K562 (cell line): ENCODE data around the gene PAQR7. TPM values are rescaled to one million over a fixed set of nuclear protein-coding genes. Genes with fewer than 3 reads are reported as not detected.

ENCODE experiments used
- ATAC-seq: fragments of 200-7000 bp; cut with Tn5 transposase; 3 replicates; pipeline ENCODE4 v1.9.1; 2020; ENCODE audit warnings: moderate library complexity
- BruUV-seq: library from RNA; stranded (reverse); fragments of 400-500 nt; replicated peaks from 2 replicates; lab custom pipeline; 2021; lab: Mats Ljungman, UMichigan
- CTCF ChIA-PET: fragments of 300-600 bp; formaldehyde crosslinking; extraction: SDS; loops from one replicate; lab custom pipeline; 2021; ENCODE audit warnings: low intra/inter-chr PET ratio; lab: Yijun Ruan, JAX
- POLR2A ChIA-PET: fragments of 300-600, 350-650 bp; sonication (Branson Sonifier 250); formaldehyde crosslinking; extraction: SDS; loops from one replicate; lab custom pipeline; 2021; ENCODE audit warnings: antibody characterized with exemption, inconsistent platforms; lab: Yijun Ruan, JAX
- DNase-seq, 4 experiments: peaks; one replicate each; pipeline versions ENCODE4 v3.0.0 to v3.0.0-alpha.2; 2011 to 2018; ENCODE audit warnings: low spot score in 3 of 4, mixed read lengths in 3 of 4; ENCODE audit errors: extremely low read depth in 1 of 4
- FAIRE-seq: peaks from 2 replicates; lab custom pipeline; 2011; peaks lifted over from hg19 to GRCh38; lab: Jason Lieb, UNC
- H2AFZ ChIP-seq: 2 replicates; pipeline ENCODE4 v1.6.0; 2011; ENCODE audit warnings: low read depth, low read length, control low read depth, inconsistent platforms
- H3K27ac ChIP-seq: fragments of 200-600 bp; 3 replicates; pipeline ENCODE4 v1.8.0; 2011; ENCODE audit warnings: low read depth, mild to moderate bottlenecking, control low read depth, inconsistent platforms, low read length, moderate library complexity, mixed read lengths; ENCODE audit errors: extremely low read depth
- H3K27me3 ChIP-seq, 2 experiments: fragments of 300-600 bp in 1 of 2; 2 replicates in 1 of 2; 3 replicates in 1 of 2; pipeline versions ENCODE4 v1.6.0 to v1.8.0; 2011; ENCODE audit warnings: inconsistent platforms in 2 of 2, low read length in 2 of 2, mild to moderate bottlenecking in 1 of 2, mixed read lengths in 1 of 2, moderate library complexity in 1 of 2; ENCODE audit not compliant: control insufficient read depth in 2 of 2, insufficient read depth in 2 of 2
- H3K36me3 ChIP-seq: fragments of 300-600 bp; 3 replicates; pipeline ENCODE4 v1.8.0; 2011; ENCODE audit warnings: mild to moderate bottlenecking, low read length, inconsistent platforms; ENCODE audit not compliant: control insufficient read depth, insufficient read depth
- H3K4me1 ChIP-seq, 2 experiments: fragments of 200-600 bp in 1 of 2; replicated peaks in 1 of 2; 2 replicates in 1 of 2; 3 replicates in 1 of 2; pipeline versions ENCODE4 v1.5.1 to v1.8.0; 2011; ENCODE audit warnings: inconsistent platforms in 2 of 2, low read length in 2 of 2, mild to moderate bottlenecking in 1 of 2, mixed read lengths in 1 of 2, moderate library complexity in 1 of 2; ENCODE audit not compliant: control insufficient read depth in 2 of 2, insufficient read depth in 2 of 2
- H3K4me2 ChIP-seq: 2 replicates; pipeline ENCODE4 v1.6.1; 2011; ENCODE audit warnings: low read length, control low read depth, inconsistent platforms, mixed read lengths; ENCODE audit not compliant: insufficient read depth
- H3K4me3 ChIP-seq: fragments of 200-600 bp; sonication (generic), shearing (Covaris generic); 2 replicates; pipeline ENCODE4 v1.5.1; 2016; ENCODE audit warnings: control low read depth, inconsistent platforms
- H3K79me2 ChIP-seq: fragments of 200-600 bp; 3 replicates; pipeline ENCODE4 v1.8.0; 2011; ENCODE audit warnings: low read length, inconsistent platforms; ENCODE audit not compliant: control insufficient read depth, insufficient read depth
- H3K9ac ChIP-seq, 2 experiments: 2 replicates each; pipeline versions ENCODE4 v1.6.0 to v1.6.1; 2011; ENCODE audit warnings: low read depth in 2 of 2, low read length in 2 of 2, control low read depth in 1 of 2, inconsistent platforms in 1 of 2, mild to moderate bottlenecking in 1 of 2, mixed read lengths in 1 of 2; ENCODE audit not compliant: insufficient read depth in 1 of 2
- H3K9me1 ChIP-seq: one replicate; pipeline ENCODE4 v1.6.0; 2011; ENCODE audit warnings: inconsistent platforms, mild to moderate bottlenecking, low read length, moderate library complexity; ENCODE audit not compliant: control insufficient read depth, insufficient read depth
- H3K9me3 ChIP-seq: replicated peaks from 2 replicates; pipeline ENCODE4 v1.5.1; 2011; ENCODE audit warnings: low read depth, low read length, inconsistent platforms; ENCODE audit not compliant: control insufficient read depth, insufficient read depth
- H4K20me1 ChIP-seq: replicated peaks from 2 replicates; pipeline ENCODE4 v1.6.1; 2011; ENCODE audit warnings: low read length, inconsistent platforms, mixed read lengths; ENCODE audit not compliant: control insufficient read depth, insufficient read depth
- C11orf30 ChIP-seq: fragments of 450-650 bp; IDR thresholded peaks from 2 replicates; pipeline ENCODE4 v1.6.1; 2016; ENCODE audit warnings: low read depth, mild to moderate bottlenecking
- HDAC1 ChIP-seq, 2 experiments: fragments of 450-650 bp; IDR thresholded peaks; 2 replicates each; pipeline ENCODE4 v1.6.1; 2016 to 2017; ENCODE audit warnings: inconsistent platforms in 1 of 2, mild to moderate bottlenecking in 1 of 2, moderate library complexity in 1 of 2
- MYC ChIP-seq, 2 experiments: fragments of 250-450 bp in 1 of 2; sonication (Bioruptor Pico) in 1 of 2; IDR thresholded peaks; 2 replicates each; pipeline versions ENCODE4 v1.5.1 to v1.6.1; 2012 to 2021; ENCODE audit warnings: low read depth in 2 of 2, borderline replicate concordance in 1 of 2, improper control_type of control experiment in 1 of 2, low read length in 1 of 2, mild to moderate bottlenecking in 1 of 2, moderate library complexity in 1 of 2
- OTX1 ChIP-seq: fragments of 450-650 bp; formaldehyde crosslinking; IDR thresholded peaks from 2 replicates; pipeline ENCODE4 v1.4.0; 2022; ENCODE audit warnings: mild to moderate bottlenecking
- RAD21 ChIP-seq, 2 experiments: fragments of 250-450 bp in 1 of 2; fragments of 450-650 bp in 1 of 2; sonication (Bioruptor Pico) in 1 of 2; formaldehyde crosslinking in 1 of 2; IDR thresholded peaks in 1 of 2; conservative IDR thresholded peaks in 1 of 2; 2 replicates each; pipeline versions ENCODE4 v1.4.0 to v1.8.0; 2020 to 2022; ENCODE audit warnings: mild to moderate bottlenecking in 2 of 2, moderate library complexity in 1 of 2
- REST ChIP-seq, 2 experiments: fragments of 450-650 bp; formaldehyde crosslinking in 1 of 2; IDR thresholded peaks; 2 replicates each; pipeline versions ENCODE4 v1.4.0 to v1.6.1; 2014 to 2020; ENCODE audit warnings: mild to moderate bottlenecking in 2 of 2, borderline replicate concordance in 1 of 2, low read depth in 1 of 2
- SIN3A ChIP-seq, 2 experiments: fragments of 150-350 bp in 1 of 2; IDR thresholded peaks; 2 replicates each; pipeline ENCODE4 v1.6.1; 2011 to 2016; ENCODE audit warnings: borderline replicate concordance in 2 of 2, low read depth in 2 of 2, low read length in 2 of 2, mild to moderate bottlenecking in 2 of 2, moderate library complexity in 2 of 2; ENCODE audit not compliant: control insufficient read depth in 1 of 2
- ZBTB43 ChIP-seq: sonication (generic); formaldehyde crosslinking; IDR thresholded peaks from 2 replicates; pipeline ENCODE4 v1.8.0; 2023; ENCODE audit warnings: mild to moderate bottlenecking, missing genetic modification reagents
- ZFP36 ChIP-seq: fragments of 150-350 bp; IDR thresholded peaks from 2 replicates; pipeline ENCODE4 v1.6.1; 2018; ENCODE audit warnings: low read length, low read depth; ENCODE audit not compliant: partially characterized antibody
- WGBS: fragments of 100-300 bp; shearing (Covaris generic); methylation state at CpG from one replicate; pipeline ENCODE4 v1.1.6; 2016; ENCODE audit warnings: low coverage, mixed read lengths; ENCODE audit not compliant: insufficient coverage; ENCODE audit errors: missing lambda C conversion rate; 5-methylcytosine and 5-hydroxymethylcytosine counted together
- in situ Hi-C: fragments of 300-500 bp; cut with MboI; formaldehyde crosslinking; loops from 4 replicates; pipeline ENCODE4 v1.15.0; 2018; ENCODE audit warnings: inconsistent platforms, mixed read lengths
- intact Hi-C: fragments of 100-400 bp; cut with micrococcal nuclease; formaldehyde crosslinking; loops from 2 replicates; pipeline ENCODE4 v1.14.2; 2022
- polyA plus RNA-seq, 8 experiments: library from polyadenylated mRNA; depleted of rRNA in 4 of 8; stranded (reverse) in 5 of 8; unstranded in 3 of 8; fragments of >200 nt; fragmentation: Nextera tagmentation in 2 of 8; fragmentation: Illumina TruSeq in 1 of 8; extraction: Ambion mirVana in 2 of 8; extraction: Trizol in 1 of 8; gene quantifications; 2 replicates each; pipeline versions ENCODE4 v1.2.1 to v1.2.3, GENCODE V29; 2011 to 2014; ENCODE audit warnings: inconsistent platforms in 1 of 8, missing spikeins in 1 of 8
- total RNA-seq, 7 experiments: library from RNA; depleted of rRNA in 6 of 7; stranded (reverse); fragments of >200 nt in 6 of 7; fragmentation: Illumina TruSeq in 2 of 7; extraction: Trizol in 2 of 7; gene quantifications; 2 replicates each; pipeline versions ENCODE4 v1.2.1 to v1.2.3, GENCODE V29; 2011 to 2021; ENCODE audit warnings: low replicate concordance in 1 of 7

PAQR7 gene
- total and polyA plus RNA-seq, 9 of the 15 experiments (the other 6 are each of a cell fraction or from before 2014, with no cell fraction given), result 1.1 to 5.2 (median 2.6) TPM

DNA sequence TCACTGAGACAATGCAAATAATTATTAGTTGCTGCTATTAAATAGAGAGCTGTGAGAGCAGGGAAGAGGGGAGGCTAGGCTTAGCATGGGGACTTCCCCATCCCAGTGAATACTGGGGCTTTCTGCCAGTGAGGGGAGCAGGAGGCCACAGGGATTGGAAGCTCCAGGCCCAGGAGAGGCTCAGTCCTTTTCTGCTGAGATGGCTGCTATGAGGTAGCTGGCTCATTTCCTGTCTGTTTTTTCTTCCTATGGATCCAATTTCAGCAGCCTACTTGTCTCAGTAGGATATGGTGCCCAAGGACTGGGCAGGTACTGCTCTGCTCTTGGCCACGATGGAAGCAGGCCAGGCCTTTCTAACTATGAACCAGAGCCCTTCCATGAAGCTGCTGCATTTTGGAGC, 20.8 kb upstream of the PAQR7 start:
- WGBS, result 74% methylated on average over 1 of the region's 1 CpG
- in situ Hi-C loops (loop anchor here (5.0 kb wide), 2 partner anchors 101 to 251 kb away; partner anchors contain the start of gene PAFAH2), intact Hi-C loops (loop anchor here (5.0 kb wide), 1 partner anchor 251 kb away; no protein-coding TSS in a partner anchor)
- Histone ChIP-seq H3K4me2 (no peak overlapping the region), H3K9ac (no peak overlapping the region), H3K27me3 (no peaks in the 10 kb centered on the region), H2AFZ (no peak overlapping the region), H3K4me1 (peaks cover 8 to 17% of the 10 kb centered on the region in 2 experiments), H4K20me1 (peaks cover 9% of the 10 kb centered on the region; the same call in 1 of the 2 replicates), H3K9me1 (no peaks in the 10 kb centered on the region), H3K27ac (peak overlapping the region; percentile 41; the same call in 1 of the 3 replicates), H3K4me3 (no peak overlapping the region), H3K36me3 (peaks cover 70% of the 10 kb centered on the region), H3K79me2 (peaks cover 16% of the 10 kb centered on the region; the same call in 1 of the 3 replicates), H3K9me3 (no peaks in the 10 kb centered on the region)
- ChIA-PET CTCF (interaction anchor here (0.6 to 4.3 kb wide), 7 partner anchors 59 to 268 kb away, joined by 3 to 120 read pairs (median 5); partner anchors contain the start of gene PAFAH2), POLR2A (interaction anchor here (0.6 to 7.6 kb wide), 46 partner anchors 8 to 1717 kb away, joined by 3 to 89 read pairs (median 4); partner anchors contain the start of genes EXTL1, MTFR1L, PAFAH2 and PAQR7)
- no peak for FAIRE-seq
- no peak for DNase-seq
- ATAC-seq, result peak; percentile 10
- no TSS peak for BruUV-seq
- TF ChIP-seq ZBTB43 (CRISPR knock-in tag) (no peak), SIN3A (IDR thresholded peaks at IDR 0.05; ENCODE audit: borderline replicate concordance in 2 of 2, control insufficient read depth in 1 of 2, low read depth in 2 of 2, low read length in 2 of 2) (no peak), ZFP36 (no peak), HDAC1 (IDR thresholded peaks at IDR 0.05) (no peak), C11orf30 (0 out of 2 replicates have a peak, but pooled peaks have one; percentile 16), REST (IDR thresholded peaks at IDR 0.05; ENCODE audit: borderline replicate concordance) (peak; percentile 25; the same call in 1 of the 2 replicates), REST (CRISPR knock-in tag; IDR thresholded peaks at IDR 0.05; ENCODE audit: low read depth) (no peak), OTX1 (CRISPR knock-in tag) (no peak), RAD21 (CRISPR knock-in tag; conservative IDR thresholded peaks at IDR 0.05 in 1 of 2, IDR thresholded peaks at IDR 0.05 in 1 of 2) (0 out of 4 replicates have a peak, but pooled peaks of 1 of the 2 experiments have one; percentile 23), MYC (IDR thresholded peaks at IDR 0.05; ENCODE audit: low read depth, low read length) (no peak), MYC (CRISPR knock-in tag; IDR thresholded peaks at IDR 0.05; ENCODE audit: borderline replicate concordance, low read depth) (no peak)
